HG03045 (cell line): ENCODE results near the gene BCAN.

Source experiments
- ATAC-seq: cut with Tn5 transposase; IDR thresholded peaks from one replicate; pipeline ENCODE4 v1.9.1; 2021; ENCODE audit warnings: mild to moderate bottlenecking, moderate library complexity; ENCODE audit not compliant: unreplicated experiment

BCAN gene

GRCh38 chr1:156662005-156662799, 20.3 kb downstream of the BCAN start:
- ATAC-seq = no peak

- no peak for ATAC-seq
These were observed 20.8 kb downstream of the BCAN start for GRCh38 chr1:156662800-156663055.

- no peak for ATAC-seq
These were observed 21.3 kb downstream of the BCAN start for GRCh38 chr1:156663178-156663577.

- ATAC-seq = no peak
These were observed 22.3 kb downstream of the BCAN start for GRCh38 chr1:156664046-156664766.

- ATAC-seq = no peak
These were observed 23.0 kb downstream of the BCAN start for GRCh38 chr1:156664767-156665411.

- no peak for ATAC-seq
These were observed 23.6 kb downstream of the BCAN start for GRCh38 chr1:156665539-156665938.

- no peak for ATAC-seq
These were observed 25.1 kb downstream of the BCAN start for GRCh38 chr1:156666862-156667609.

- no peak for ATAC-seq
These were observed 25.7 kb downstream of the BCAN start for GRCh38 chr1:156667610-156667967.

- no peak for ATAC-seq
These were observed 26.2 kb downstream of the BCAN start for GRCh38 chr1:156667968-156668709.

- ATAC-seq = no peak
These were observed 27.1 kb downstream of the BCAN start for GRCh38 chr1:156668801-156669637.

- no peak for ATAC-seq
These were observed 27.9 kb downstream of the BCAN start for GRCh38 chr1:156669794-156670193.

GRCh38 chr1:156670359-156670758, 28.4 kb downstream of the BCAN start:
- ATAC-seq = no peak

- ATAC-seq = no peak
These were observed 28.9 kb downstream of the BCAN start for GRCh38 chr1:156670791-156671190.

GRCh38 chr1:156671804-156672203, 29.9 kb downstream of the BCAN start:
- no peak for ATAC-seq

- no peak for ATAC-seq
These were observed 31.6 kb downstream of the BCAN start for GRCh38 chr1:156673387-156674121.

- no peak for ATAC-seq
These were observed 33.5 kb downstream of the BCAN start for GRCh38 chr1:156675210-156676113.

- ATAC-seq = no peak
These were observed 34.4 kb downstream of the BCAN start for GRCh38 chr1:156676114-156676819.
